DMS 273 (cell line): ENCODE data around the gene F7.
"Not testable (repeated sequence)": the region's sequence is repeated elsewhere in the genome, so short reads cannot be mapped to it uniquely, and the experiment has no call there.

Source experiments
- DNase-seq: peaks from one replicate; lab custom pipeline; 2025; ENCODE audit not compliant: unreplicated experiment; lab: John Stamatoyannopoulos, UW

Gene F7

DNA sequence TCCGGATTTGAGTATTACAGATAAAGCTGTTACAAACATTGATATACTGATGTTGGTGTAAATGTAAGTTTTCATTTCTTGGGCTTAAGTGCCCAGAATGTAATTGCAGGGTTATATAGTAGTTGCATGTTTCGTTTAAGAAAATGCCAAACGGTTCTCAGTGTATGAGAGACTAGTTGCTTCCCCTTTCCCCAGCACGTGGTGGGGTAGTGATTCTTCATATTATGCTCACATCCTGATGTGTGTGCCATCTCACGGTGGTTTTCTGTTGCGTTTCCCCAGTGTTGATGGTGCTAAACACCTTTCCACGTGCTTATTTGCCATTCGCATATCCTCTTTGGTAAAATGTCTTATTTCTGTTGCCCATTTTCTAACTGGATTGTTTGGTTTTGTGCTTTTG, 34.7 kb upstream of the F7 start:
- no peak for DNase-seq

DNA sequence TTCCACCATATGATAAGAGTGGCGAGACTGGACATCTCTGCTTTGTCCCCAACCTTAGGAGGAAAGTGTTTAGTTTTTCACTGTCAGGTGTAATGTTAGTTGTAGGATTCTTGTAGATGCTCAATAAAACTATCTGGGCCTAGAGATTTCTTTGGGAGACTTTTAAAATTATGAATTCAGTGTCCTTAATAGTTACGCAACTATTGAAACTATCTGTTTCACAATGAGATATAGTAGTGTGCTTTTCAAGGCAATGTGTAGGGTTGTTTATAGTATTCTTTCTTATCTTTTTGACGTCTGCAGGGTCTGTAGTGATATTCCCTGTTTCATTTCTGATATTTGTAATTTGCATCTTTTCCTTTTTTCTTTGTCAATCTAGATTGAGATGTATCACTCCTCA, 33.2 kb upstream of the F7 start:
- DNase-seq: no peak

DNA sequence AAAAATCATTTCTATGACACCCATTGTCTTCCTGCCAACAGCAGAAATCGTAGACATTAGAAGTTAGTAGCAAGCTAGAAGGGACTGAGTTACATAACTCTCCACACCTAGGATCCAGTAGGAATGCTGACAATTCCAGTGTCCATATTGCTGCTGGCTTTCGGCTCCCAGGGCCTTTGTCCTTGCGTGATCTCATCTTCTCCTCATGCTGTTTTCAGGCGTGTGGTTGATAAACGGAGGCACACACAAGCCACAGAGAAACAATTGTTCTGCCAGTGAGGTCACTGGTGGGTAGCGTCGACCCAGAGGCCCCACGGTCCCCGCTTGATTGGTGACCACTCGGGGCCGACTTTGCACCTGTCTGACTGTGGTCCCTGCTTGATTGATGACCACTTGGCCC, 31.6 kb upstream of the F7 start:
- DNase-seq: no peak

DNA sequence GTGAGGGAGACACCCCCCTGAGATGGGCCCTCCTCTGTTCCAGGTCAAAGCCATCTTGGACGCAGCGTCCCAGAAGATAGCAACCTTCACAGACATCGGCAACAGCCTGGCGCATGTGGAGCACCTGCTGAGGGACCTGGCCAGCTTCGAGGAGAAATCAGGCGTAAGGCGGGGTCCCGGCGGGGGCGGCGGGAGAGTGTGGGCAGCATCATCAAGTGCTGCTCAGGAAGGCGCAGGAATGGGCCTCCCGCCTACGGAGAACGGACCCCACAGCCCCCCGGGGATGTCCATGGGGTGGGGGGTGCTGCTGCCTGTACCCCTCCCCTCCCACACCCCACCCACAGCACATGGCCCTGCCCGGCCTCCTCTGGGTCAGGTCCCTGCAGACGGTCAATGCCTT, 31.2 kb upstream of the F7 start:
- no peak for DNase-seq

DNA sequence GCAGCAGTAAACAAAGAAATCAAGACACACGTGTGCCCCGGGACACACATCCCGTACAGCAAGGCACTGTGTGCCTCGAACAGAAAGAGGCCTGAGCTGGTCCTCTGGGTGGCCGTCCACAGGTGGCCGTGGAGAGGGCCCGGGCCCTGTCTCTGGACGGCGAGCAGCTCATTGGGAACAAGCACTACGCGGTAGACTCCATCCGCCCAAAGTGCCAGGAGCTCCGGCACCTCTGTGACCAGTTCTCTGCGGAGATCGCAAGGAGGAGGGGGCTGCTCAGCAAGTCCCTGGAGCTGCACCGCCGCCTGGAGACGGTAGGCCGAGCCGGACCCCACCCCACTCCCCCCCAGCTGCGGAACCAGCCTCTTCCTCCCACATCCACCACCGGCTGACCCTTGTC, 30.7 kb upstream of the F7 start:
- DNase-seq: no peak

DNA sequence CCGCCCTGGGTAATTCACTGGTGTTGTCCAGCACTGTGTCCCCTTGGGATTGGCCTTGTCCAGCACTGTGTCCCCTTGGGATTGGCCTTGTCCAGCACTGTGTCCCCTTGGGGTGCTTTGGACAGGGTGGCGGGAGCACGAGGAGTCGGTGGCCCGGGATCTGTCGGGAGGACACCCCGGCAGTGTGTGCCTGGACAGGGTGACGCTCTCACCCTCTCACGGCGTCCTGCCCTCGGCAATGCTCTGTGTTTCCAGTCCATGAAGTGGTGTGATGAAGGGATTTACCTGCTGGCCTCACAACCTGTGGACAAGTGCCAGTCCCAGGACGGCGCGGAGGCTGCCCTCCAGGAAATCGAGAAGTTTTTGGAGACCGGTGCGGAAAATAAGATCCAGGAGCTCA, 29.9 kb upstream of the F7 start:
- no peak for DNase-seq

DNA sequence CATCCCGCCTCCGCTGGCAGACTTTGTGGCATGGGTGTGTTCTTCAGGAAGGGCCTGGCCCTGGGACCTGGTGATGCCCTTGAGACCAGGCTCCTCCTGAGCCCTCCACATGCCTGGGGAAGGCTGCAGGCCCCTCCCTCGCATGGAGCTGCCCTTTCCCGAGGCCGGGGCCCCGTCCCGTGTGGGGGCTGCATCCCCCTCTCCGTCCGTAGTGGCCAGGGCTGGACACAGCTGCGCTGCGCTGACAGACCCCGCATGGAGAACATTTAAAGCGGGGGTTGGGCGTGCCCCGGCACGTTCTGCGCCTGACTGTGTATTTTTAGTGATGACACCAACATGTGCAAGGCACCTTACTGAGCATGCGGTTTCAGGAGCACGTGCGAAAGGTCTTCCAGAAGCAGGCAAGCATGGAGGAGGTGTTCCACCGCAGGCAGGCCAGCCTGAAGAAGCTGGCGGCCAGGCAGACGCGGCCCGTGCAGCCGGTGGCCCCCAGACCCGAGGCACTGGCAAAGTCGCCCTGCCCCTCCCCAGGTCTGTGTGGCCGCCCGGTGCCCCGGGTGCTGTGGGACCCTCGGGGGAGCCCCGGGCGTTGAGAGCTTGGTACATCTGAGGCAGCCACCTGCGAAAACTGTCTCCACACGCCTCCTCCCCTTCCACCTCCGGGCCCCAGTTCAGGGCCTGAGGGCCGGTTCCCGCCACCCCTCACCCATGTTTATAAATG, 28.8 kb upstream of the F7 start:
- DNase-seq: no peak

DNA sequence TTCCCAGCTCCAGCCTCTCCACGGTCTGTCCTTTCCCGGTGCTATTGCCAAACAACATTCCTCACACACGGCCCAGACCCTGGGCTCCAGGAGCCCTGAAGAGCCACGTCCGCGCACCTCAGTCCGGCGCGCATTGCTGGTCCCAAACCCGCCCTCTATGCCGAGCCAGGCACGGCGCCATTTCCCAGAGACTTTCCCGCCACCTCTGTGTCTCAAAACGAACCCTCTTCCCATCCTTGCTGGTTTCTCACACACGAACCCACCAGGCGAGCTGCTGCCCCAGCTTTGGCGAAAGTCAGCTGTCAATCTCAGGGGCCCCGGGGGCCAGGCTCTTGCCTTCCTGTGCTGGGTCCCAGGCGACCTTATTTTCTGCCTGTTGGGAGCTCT, 28.0 kb upstream of the F7 start:
- no peak for DNase-seq

DNA sequence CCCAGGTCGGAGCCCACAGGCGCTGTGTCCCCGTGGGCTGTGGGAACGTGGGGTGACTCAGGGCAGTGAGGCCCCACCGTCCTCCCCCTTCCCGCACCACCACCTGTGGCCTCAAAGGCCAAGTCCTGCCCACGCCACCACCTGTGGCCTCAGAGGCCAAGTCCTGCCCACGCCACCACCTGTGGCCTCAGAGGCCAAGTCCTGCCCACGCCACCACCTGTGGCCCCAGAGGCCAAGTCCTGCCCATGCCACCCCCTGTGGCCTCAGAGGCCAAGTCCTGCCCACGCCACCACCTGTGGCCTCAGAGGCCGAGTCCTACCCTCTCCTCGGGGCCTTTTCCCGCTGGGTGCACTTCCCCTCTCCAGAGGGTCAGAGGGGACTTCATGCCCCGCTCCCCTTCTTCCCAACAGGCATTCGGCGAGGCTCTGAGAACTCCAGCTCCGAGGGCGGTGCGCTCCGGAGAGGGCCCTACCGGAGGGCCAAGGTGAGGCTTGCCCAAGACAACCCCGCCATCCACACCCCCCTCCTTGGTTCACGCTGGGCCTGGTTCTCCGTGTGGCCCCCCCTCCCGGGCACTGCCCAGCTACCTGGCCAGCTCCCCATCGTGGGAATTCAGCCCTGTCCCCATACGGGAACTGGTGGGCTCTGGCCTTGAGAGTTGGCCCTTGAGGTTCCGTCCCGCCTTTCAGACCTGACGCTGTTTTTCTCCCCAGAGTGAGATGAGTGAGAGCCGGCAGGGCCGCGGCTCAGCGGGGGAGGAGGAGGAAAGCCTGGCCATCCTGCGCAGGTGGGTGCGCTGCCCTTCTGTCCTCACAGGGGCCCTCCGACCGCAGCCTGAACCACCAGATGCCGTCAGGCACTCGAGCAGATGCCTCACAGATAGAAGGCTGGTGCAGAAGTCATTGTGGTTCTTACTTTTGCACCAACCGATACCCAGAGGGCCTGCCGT, 27.4 kb upstream of the F7 start:
- peak; percentile 77 for DNase-seq

DNA sequence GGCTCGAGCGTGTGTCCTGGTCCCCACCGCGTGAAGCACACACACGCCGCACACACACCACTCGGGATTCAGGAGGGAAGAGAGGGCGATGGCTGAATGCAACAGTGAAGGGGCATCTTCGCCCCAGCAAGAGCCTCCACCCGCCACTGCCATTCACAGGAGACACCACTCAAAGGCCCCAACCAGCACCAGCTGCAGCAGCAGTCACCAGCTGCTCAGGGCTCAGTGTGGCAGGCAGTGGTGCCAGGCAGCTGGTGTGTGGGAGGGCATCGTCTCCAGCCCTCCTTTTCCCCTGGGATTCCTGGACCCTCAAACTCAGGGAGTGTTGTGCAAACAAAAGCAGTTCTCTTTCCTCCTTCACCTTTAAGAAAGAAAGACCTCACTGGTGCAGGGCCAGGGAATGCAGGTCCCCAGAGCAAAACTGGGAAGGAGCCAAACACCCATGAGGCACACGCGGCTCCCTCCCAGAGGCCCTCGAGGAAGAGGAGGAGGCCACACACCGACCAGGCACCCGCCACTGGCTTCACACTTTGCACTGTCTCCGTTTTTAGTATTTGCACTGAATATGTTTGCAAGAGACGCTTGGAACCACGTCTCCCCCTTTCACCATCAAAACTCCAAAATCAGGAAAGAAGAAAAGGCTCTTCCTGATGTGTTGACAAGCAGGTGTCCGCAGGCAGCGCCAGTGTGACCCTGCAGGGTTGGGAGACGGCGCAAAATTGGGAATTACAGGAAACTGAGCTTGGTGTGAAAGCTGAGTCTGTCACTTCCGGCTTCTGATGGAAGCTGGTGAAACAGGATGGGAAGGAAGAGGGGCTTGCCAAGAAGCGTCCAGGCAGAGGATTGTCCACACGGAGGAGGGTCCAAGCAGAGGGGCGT, 26.4 kb upstream of the F7 start:
- peak; percentile 87 for DNase-seq

DNA sequence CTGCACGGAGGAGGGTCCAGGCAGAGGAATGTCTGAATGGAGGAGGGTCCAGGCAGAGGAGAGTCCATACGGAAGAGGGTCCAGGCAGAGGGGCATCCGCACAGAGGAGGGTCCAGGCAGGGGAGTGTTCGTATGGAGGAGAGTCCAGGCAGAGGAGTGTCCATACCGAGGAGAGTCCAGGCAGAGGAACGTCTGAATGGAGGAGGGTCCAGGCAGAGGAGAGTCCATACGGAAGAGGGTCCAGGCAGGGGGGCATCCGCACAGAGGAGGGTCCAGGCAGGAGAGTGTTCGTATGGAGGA, 25.9 kb upstream of the F7 start:
- DNase-seq: not testable (repeated sequence)

DNA sequence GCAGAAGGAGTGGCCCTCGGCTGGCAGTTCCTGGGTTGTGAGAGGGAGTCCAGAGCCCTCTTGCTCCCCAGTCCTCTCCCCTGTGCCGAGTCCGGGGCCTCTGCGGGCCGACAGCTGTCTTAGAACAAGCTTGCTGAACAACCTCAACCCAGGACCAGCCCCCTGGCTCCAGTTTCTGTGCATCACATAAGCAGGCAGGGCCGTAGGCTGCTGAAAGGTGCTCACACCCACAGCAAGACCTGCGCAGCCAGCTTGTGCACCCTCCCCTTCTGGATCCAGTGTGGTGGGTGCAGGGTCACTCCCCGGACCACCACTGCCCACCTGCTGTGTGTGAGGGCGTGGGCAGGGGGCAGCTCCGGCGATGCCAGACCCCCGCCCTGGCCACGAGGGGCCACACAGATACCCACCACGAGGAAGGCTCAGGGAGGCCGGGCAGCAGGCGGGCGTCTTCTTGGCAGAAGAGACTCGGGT, 25.2 kb upstream of the F7 start:
- peak; percentile 23 for DNase-seq

DNA sequence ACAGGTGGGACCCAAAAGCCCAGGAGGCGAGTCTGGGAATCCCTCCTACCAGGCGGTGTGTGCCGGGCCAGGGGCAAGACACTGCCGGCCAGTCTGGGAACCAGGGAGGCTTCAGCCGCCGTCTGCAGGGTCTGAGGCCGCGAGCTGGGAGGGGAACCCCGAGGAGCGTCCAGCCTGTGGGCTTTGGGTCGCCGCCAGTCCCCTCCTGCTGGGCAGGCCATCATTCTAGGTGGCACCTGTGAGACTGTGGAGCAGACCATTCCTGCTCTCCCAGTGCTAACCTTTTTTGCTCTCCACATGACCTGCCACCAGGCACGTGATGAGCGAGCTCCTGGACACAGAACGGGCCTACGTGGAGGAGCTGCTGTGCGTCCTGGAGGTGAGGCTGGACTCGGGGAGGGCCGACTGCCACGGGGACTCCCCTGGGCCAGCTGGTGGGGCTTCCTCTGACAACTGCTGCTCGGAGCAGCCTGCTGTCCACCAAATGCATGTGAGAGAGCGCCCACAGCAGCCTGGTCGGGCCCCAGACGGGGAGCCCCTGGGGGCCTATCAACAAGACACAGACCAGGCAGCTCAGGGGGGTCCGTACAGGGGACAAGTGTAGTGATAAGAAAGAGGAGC, 24.6 kb upstream of the F7 start:
- DNase-seq: no peak

DNA sequence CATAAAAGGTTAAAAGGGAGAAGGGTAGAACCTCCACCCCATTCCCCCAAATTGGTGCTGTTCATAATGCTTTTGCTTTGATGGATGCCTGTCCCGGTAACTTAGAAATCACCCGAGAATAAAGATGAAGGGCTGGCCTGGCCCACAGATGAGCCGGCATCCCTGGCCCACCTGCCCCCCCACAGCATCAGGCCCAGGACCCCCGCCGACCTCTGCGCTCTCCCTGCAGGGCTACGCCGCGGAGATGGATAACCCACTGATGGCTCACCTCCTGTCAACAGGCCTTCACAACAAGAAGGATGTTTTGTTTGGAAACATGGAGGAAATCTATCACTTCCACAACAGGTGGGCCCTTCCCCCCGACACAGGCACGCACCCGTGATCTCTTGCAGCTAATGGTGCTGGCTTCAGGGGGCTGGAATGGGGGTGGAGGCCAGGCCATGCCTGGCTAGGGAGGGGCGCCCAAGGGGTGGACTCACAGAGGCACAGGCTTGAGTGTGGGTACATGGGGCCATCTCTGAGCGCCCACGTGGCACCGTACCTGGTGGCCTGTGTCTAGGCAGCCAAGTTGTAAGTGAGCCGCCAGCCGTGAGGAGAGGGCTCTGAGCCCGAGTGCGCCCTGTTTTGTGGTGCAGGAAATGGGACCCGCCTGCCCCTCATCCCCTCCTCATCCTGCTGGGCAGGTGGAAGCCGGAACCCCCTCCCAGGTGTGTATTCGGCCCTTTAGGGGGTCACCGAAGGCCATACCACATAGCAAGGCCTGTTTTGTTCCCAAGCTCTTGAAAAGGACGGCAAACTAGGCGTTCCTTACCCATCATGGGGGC, 23.2 kb upstream of the F7 start:
- no peak for DNase-seq

DNA sequence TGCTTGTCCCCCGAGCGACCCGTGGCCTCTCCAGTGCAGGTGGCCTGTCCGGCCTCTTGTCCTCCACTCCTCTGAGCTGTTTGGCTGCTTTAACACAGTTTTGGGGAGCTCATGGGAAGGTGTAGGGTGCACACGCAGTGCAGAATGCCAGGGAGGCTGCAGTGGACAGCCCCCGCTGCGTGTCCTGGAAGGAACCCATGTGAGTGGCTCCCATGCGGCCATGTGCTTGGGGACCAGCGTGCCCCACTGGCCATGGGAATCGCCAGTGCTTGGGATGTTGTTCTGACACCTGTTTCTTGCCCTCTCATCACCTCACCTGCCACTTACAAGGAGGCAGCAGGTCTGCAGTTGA, 22.6 kb upstream of the F7 start:
- no peak for DNase-seq

DNA sequence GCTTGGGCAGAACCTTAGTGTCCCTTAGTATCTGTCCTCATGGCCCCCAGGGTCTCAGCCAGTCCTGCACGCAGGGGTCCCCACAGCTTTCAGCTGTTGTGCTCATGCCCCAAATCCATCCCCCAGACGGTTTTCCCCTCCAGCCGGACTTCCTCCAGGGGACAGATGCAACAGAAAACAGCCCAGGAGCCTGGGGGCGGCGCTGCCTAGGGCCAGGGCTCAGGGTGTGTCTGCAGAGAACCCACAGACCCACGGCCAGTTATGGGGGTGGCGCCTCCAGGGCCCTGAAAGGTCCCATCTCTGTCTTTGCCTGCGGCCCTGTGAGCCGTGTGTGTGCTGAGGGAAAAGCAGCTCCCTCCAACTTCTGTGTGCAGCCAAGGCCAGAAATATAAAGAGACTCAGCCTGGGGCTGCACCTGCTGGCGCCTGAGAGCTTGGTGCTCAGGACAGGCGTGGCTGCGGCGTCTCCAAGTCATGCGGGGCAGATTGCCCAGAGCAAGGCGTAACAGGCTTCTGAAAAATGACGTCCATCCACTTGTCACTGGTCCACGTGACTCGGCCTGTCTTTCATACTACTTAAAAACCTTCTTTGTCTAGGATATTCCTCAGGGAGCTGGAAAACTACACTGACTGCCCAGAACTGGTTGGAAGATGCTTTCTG, 22.1 kb upstream of the F7 start:
- DNase-seq: peak; percentile 81

DNA sequence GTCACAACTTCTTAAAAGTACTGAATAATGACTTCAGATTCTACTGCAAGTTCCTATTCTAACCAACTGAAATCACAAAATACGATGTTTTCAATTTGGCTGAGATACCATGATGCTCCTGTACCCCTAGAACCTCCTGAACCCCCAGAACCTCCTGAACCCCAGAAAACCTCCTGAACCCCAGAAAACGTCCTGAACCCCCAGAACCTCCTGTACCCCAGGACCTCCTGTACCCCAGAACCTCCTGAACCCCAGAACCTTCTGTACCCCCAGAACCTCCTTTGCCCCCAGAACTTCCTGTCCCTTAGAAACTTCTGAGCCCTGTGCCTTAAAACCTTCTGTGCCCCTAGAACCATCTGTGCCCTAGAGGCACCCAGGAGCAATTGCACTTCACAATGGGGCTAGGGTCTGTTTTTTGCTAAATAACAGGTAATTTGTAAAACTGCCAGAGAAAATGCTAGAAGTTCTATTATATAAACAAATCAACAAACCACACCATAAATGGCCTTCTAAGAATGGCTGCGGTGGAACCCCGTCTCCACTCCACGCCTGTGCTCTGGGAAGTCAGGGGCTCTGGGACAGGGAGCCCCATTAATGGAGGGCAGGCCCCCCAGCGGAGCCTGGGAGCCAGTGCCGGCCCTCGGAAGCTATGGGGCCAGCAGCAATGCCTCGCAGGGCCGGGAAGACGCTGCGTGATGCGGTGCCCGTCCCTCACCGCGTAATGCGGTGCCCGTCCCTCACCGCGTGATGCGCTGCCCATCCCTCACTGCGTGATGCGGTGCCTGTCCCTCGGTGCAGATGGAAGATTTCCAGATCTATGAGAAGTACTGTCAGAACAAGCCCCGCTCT, 21.3 kb upstream of the F7 start:
- DNase-seq: peak; percentile 38

DNA sequence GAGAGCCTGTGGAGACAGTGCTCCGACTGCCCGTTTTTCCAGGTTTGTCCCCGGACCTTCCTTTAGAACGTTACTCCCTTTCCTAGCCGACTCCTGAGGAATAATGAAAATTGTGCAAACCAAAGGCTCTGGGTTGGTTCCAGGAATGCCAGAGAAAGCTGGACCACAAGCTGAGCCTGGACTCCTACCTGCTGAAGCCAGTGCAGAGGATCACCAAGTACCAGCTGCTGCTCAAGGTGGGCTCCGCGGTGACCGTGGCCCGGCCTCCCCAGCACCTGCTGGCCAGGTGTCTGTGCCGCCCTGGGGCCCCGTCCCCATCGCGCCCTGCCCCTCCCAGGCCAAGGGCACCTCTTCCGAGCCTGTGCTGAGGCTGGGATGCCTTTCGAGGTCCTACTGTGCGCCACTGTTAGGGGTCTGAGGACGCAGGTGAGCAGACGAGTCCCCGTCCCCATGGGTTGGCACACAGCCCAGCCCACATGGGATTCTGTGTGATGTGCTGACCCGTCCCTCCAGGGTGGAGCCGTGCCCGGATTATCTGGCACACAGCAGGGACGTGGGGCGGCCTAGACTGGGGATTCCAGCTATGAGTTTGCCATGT, 20.5 kb upstream of the F7 start:
- no peak for DNase-seq
